GM23338 (cell line): ENCODE results near the gene C13orf46. TPM values are rescaled to one million over a fixed set of nuclear protein-coding genes. Genes with fewer than 3 reads are reported as not detected.

Experiments used
- ATAC-seq: fragments of 200-7000 bp; cut with Tn5 transposase; 3 replicates; pipeline ENCODE4 v1.9.1; 2020
- DNase-seq: peaks from one replicate; pipeline ENCODE4 v3.0.0-alpha.2; 2015; ENCODE audit warnings: low spot score
- H2AFZ ChIP-seq: fragments of 200-600 bp; sonication (generic); 2 replicates; pipeline ENCODE4 v1.8.0; 2016; ENCODE audit warnings: antibody characterized with exemption, mild to moderate bottlenecking, moderate library complexity
- H3F3A ChIP-seq: fragments of 200-600 bp; sonication (generic); replicated peaks from 2 replicates; pipeline ENCODE4 v1.8.0; 2017; ENCODE audit warnings: antibody characterized with exemption, mixed run types, low read depth
- H3K27ac ChIP-seq: fragments of 200-600 bp; sonication (generic); 2 replicates; pipeline ENCODE4 v1.6.1; 2016; ENCODE audit warnings: low read depth
- H3K27me3 ChIP-seq: fragments of 200-600 bp; sonication (generic); 2 replicates; pipeline ENCODE4 v1.8.0; 2016; ENCODE audit warnings: mild to moderate bottlenecking, mixed run types, moderate library complexity; ENCODE audit not compliant: insufficient read depth
- H3K36me3 ChIP-seq: fragments of 200-600 bp; sonication (generic); 2 replicates; pipeline ENCODE4 v1.8.0; 2016; ENCODE audit warnings: mild to moderate bottlenecking; ENCODE audit not compliant: insufficient read depth
- H3K4me1 ChIP-seq: fragments of 200-600 bp; sonication (generic); 2 replicates; pipeline ENCODE4 v1.8.0; 2016; ENCODE audit warnings: mild to moderate bottlenecking, moderate library complexity; ENCODE audit not compliant: insufficient read depth
- H3K4me2 ChIP-seq: fragments of 200-600 bp; sonication (generic); 2 replicates; pipeline ENCODE4 v1.7.1; 2017; ENCODE audit warnings: mixed run types
- H3K4me3 ChIP-seq: fragments of 200-600 bp; sonication (generic); 2 replicates; pipeline ENCODE4 v1.6.1; 2016; ENCODE audit warnings: mixed run types
- H3K79me2 ChIP-seq: fragments of 200-600 bp; sonication (generic); replicated peaks from 2 replicates; pipeline ENCODE4 v1.8.0; 2017; ENCODE audit warnings: mild to moderate bottlenecking; ENCODE audit not compliant: insufficient read depth
- H3K9me2 ChIP-seq: fragments of 200-600 bp; sonication (generic); 2 replicates; pipeline ENCODE4 v1.8.0; 2017; ENCODE audit not compliant: insufficient read depth
- H4K20me1 ChIP-seq: fragments of 200-600 bp; sonication (generic); replicated peaks from 2 replicates; pipeline ENCODE4 v1.8.0; 2017; ENCODE audit warnings: mild to moderate bottlenecking; ENCODE audit not compliant: insufficient read depth
- H3K27ac Mint-ChIP-seq: 2 replicates; pipeline ENCODE4 v1.8.0; 2020; ENCODE audit warnings: inconsistent platforms, mild to moderate bottlenecking, moderate library complexity, mixed read lengths
- H3K27me3 Mint-ChIP-seq: 3 replicates; pipeline ENCODE4 v1.8.0; 2022; ENCODE audit warnings: low read depth, mild to moderate bottlenecking, moderate library complexity, mixed read lengths, inconsistent platforms; ENCODE audit not compliant: insufficient read depth, poor library complexity
- H3K36me3 Mint-ChIP-seq: 3 replicates; pipeline ENCODE4 v1.8.0; 2021; ENCODE audit warnings: low read depth, mild to moderate bottlenecking, inconsistent platforms, moderate library complexity, mixed read lengths
- H3K4me1 Mint-ChIP-seq: 3 replicates; pipeline ENCODE4 v1.8.0; 2020; ENCODE audit warnings: mild to moderate bottlenecking, inconsistent platforms, mixed read lengths
- H3K4me3 Mint-ChIP-seq: 3 replicates; pipeline ENCODE4 v1.8.0; 2021; ENCODE audit warnings: moderate library complexity, mild to moderate bottlenecking, inconsistent platforms, mixed read lengths
- H3K9me3 Mint-ChIP-seq: 3 replicates; pipeline ENCODE4 v1.8.0; 2020; ENCODE audit warnings: moderate library complexity, mild to moderate bottlenecking, inconsistent platforms, mixed read lengths
- CREB1 ChIP-seq: fragments of 250-450 bp; sonication (Bioruptor Pico); IDR thresholded peaks from 2 replicates; pipeline ENCODE4 v1.5.0; 2020; ENCODE audit warnings: low read depth, mild to moderate bottlenecking, moderate library complexity
- CTCF ChIP-seq, 2 experiments: fragments of 200-600 bp in 1 of 2; sonication (generic) in 1 of 2; conservative IDR thresholded peaks; 2 replicates each; pipeline versions ENCODE4 v1.5.1 to v1.6.1; 2016 to 2017; ENCODE audit warnings: antibody characterized with exemption in 2 of 2, low read depth in 2 of 2, mild to moderate bottlenecking in 2 of 2, moderate library complexity in 1 of 2
- ETS1 ChIP-seq: IDR thresholded peaks from 2 replicates; pipeline ENCODE4 v1.6.1; 2016; ENCODE audit warnings: antibody characterized with exemption
- EZH2 ChIP-seq: fragments of 200-600 bp; sonication (generic); IDR thresholded peaks from one replicate; pipeline ENCODE4 v1.8.0; 2017; ENCODE audit warnings: antibody characterized with exemption, mild to moderate bottlenecking, low read depth; ENCODE audit not compliant: unreplicated experiment
- EZH2phosphoT487 ChIP-seq: fragments of 200-600 bp; sonication (generic); IDR thresholded peaks from one replicate; pipeline ENCODE4 v1.8.1; 2018; ENCODE audit warnings: antibody characterized with exemption; ENCODE audit not compliant: unreplicated experiment
- JUNB ChIP-seq: IDR thresholded peaks from one replicate; pipeline ENCODE4 v1.6.1; 2016; ENCODE audit warnings: antibody characterized with exemption; ENCODE audit not compliant: unreplicated experiment
- POLR2AphosphoS5 ChIP-seq: IDR thresholded peaks from 2 replicates; pipeline ENCODE4 v1.6.1; 2016; ENCODE audit warnings: antibody characterized with exemption, low read depth
- STAT1 ChIP-seq: IDR thresholded peaks from one replicate; pipeline ENCODE4 v1.6.1; 2016; ENCODE audit warnings: antibody characterized with exemption; ENCODE audit not compliant: unreplicated experiment
- ZNF331 ChIP-seq: fragments of 250-450 bp; sonication (Bioruptor Pico); IDR thresholded peaks from 2 replicates; pipeline ENCODE4 v1.5.0; 2020; ENCODE audit warnings: low read depth, mild to moderate bottlenecking, moderate library complexity
- ZNF462 ChIP-seq: fragments of 250-450 bp; sonication (Bioruptor Pico); IDR thresholded peaks from 2 replicates; pipeline ENCODE4 v1.5.0; 2020; ENCODE audit warnings: mild to moderate bottlenecking, moderate library complexity
- long read RNA-seq: library from polyadenylated mRNA; unstranded; transcript quantifications from one replicate; pipeline ENCODE4 v2.0.0, GENCODE V29; 2020; ENCODE audit not compliant: unreplicated experiment
- polyA plus RNA-seq: library from polyadenylated mRNA; unstranded; fragments of >200 nt; fragmentation: Nextera tagmentation; extraction: Ambion mirVana; gene quantifications from 2 replicates; pipeline ENCODE4 v1.2.1, GENCODE V29; 2016
- total RNA-seq: library from RNA; depleted of rRNA; stranded (reverse); fragments of >200 nt; shearing (Covaris generic); gene quantifications from 2 replicates; pipeline ENCODE4 v1.2.3, GENCODE V29; 2014; rRNA removed

Gene C13orf46
- total RNA-seq = 1.5 TPM in 1 of 2 replicates, not detected in the other
- polyA plus RNA-seq = 0.12 and 0.44 TPM in 2 replicates
- long read RNA-seq = 0 reads

- no peak within 1 kb of the TSS for H3K4me3 ChIP-seq
- Mint-ChIP-seq H3K4me1 (no peaks in the 10 kb centered on the region), H3K36me3 (peaks cover 15% of the 10 kb centered on the region), H3K9me3 (peaks cover 2% of the 10 kb centered on the region; the same call in 1 of the 3 replicates), H3K27me3 (peaks cover 10% of the 10 kb centered on the region), H3K27ac (no peak within 1 kb of the TSS), H3K4me3 (no peak within 1 kb of the TSS)
- TF ChIP-seq CTCF (conservative IDR thresholded peaks at IDR 0.05; ENCODE audit: low read depth in 2 of 2) = no peak
- TF ChIP-seq EZH2phosphoT487 = no peak
- TF ChIP-seq POLR2AphosphoS5 = no peak
- TF ChIP-seq ETS1 = no peak
- no peak for TF ChIP-seq CREB1 (CRISPR knock-in tag)
- no peak for TF ChIP-seq JUNB
- no peak for TF ChIP-seq STAT1
- TF ChIP-seq ZNF462 = no peak
- no peak for TF ChIP-seq ZNF331 (CRISPR knock-in tag)
- no peak for TF ChIP-seq EZH2
- H3K9me2 ChIP-seq = no peaks in the 10 kb centered on the region
- ATAC-seq = no peak
- no peaks in the 10 kb centered on the region for H3K36me3 ChIP-seq
- no peak within 1 kb of the TSS for H2AFZ ChIP-seq
- H3K27ac ChIP-seq = no peak within 1 kb of the TSS
- H3F3A ChIP-seq = no peaks in the 10 kb centered on the region
- H3K4me1 ChIP-seq = no peaks in the 10 kb centered on the region
- H3K27me3 ChIP-seq = no peaks in the 10 kb centered on the region
- no peaks in the 10 kb centered on the region for H3K79me2 ChIP-seq
- DNase-seq = no peak
- no peak within 1 kb of the TSS for H3K4me2 ChIP-seq
- H4K20me1 ChIP-seq = no peaks in the 10 kb centered on the region
These were observed at the start of gene C13orf46 for GRCh38 chr13:113973218-113974164. Gene C13orf46, minus strand, starts transcription at chr13:113974076. Its CDS starts 79 bp downstream, at chr13:113973997.
